GM18511 (cell line): ENCODE data around the gene UBE2D2.
A peak's percentile ranks its signal among the peaks of the same experiment; 100 is the strongest.
"Not testable (repeated sequence)": the region's sequence is repeated elsewhere in the genome, so short reads cannot be mapped to it uniquely, and the experiment has no call there.

Experiments
- ATAC-seq: cut with Tn5 transposase; IDR thresholded peaks from one replicate; pipeline ENCODE4 v1.9.1; 2021; ENCODE audit warnings: mild to moderate bottlenecking, moderate library complexity; ENCODE audit not compliant: unreplicated experiment

Gene UBE2D2

GRCh38 chr5:139560752-139561654 is at the start of gene UBE2D2:
Gene UBE2D2 (plus strand): TSS chr5:139561339. CDS start chr5:139561792, 453 bp downstream.
- peak; percentile 84 for ATAC-seq

- no peak for ATAC-seq
Observed at GRCh38 chr5:139512786-139513390, 48.3 kb upstream of the UBE2D2 start.

GRCh38 chr5:139513434-139513833 is 47.7 kb upstream of the UBE2D2 start:
- ATAC-seq: peak; percentile 69

- ATAC-seq: peak; percentile 12
Observed at GRCh38 chr5:139513852-139514485, 47.2 kb upstream of the UBE2D2 start.

GRCh38 chr5:139514486-139514856 is 46.7 kb upstream of the UBE2D2 start:
- no peak for ATAC-seq

- ATAC-seq: peak; percentile 88
Observed at GRCh38 chr5:139517683-139518564, 43.2 kb upstream of the UBE2D2 start.

- ATAC-seq: no peak
Observed at GRCh38 chr5:139523635-139524445, 37.3 kb upstream of the UBE2D2 start.

- no peak for ATAC-seq
Observed at GRCh38 chr5:139524446-139524845, 36.7 kb upstream of the UBE2D2 start.

GRCh38 chr5:139524940-139525585 is 36.1 kb upstream of the UBE2D2 start:
- ATAC-seq: peak; percentile 58

- peak; percentile 60 for ATAC-seq
Observed at GRCh38 chr5:139525586-139526308, 35.4 kb upstream of the UBE2D2 start.

- not testable (repeated sequence) for ATAC-seq
Observed at GRCh38 chr5:139526309-139527089, 34.6 kb upstream of the UBE2D2 start.

GRCh38 chr5:139527090-139527470 is 34.1 kb upstream of the UBE2D2 start:
- ATAC-seq: not testable (repeated sequence)

- ATAC-seq: not testable (repeated sequence)
Observed at GRCh38 chr5:139527896-139528467, 33.2 kb upstream of the UBE2D2 start.

- not testable (repeated sequence) for ATAC-seq
Observed at GRCh38 chr5:139528695-139529094, 32.4 kb upstream of the UBE2D2 start.

GRCh38 chr5:139530079-139530478 is 31.1 kb upstream of the UBE2D2 start:
- not testable (repeated sequence) for ATAC-seq

- no peak for ATAC-seq
Observed at GRCh38 chr5:139531772-139532169, 29.4 kb upstream of the UBE2D2 start.

GRCh38 chr5:139543423-139543991 is 17.6 kb upstream of the UBE2D2 start:
- ATAC-seq: peak; percentile 89
